H9 (cell line): Measurements from ENCODE around the gene LRIG3. TPM values are rescaled to one million over a fixed set of nuclear protein-coding genes. Genes with fewer than 3 reads are reported as not detected.

Experiments used
- DNase-seq: peaks from one replicate; pipeline ENCODE4 v3.0.0-alpha.2; 2017
- H2AFZ ChIP-seq: one replicate; pipeline ENCODE4 v1.6.1; 2013; ENCODE audit warnings: mild to moderate bottlenecking, low read length, control low read depth, moderate library complexity
- H2AK5ac ChIP-seq: 2 replicates; pipeline ENCODE4 v1.6.1; 2013; ENCODE audit warnings: low read length, control low read depth, mixed read lengths; ENCODE audit not compliant: insufficient read length
- H2BK120ac ChIP-seq: one replicate; pipeline ENCODE4 v1.6.1; 2013; ENCODE audit warnings: low read depth, mild to moderate bottlenecking, low read length, control low read depth, inconsistent platforms; ENCODE audit not compliant: poor library complexity, severe bottlenecking
- H2BK12ac ChIP-seq: 2 replicates; pipeline ENCODE4 v1.6.1; 2013; ENCODE audit warnings: low read length, control low read depth, mixed read lengths, low read depth; ENCODE audit not compliant: insufficient read length
- H2BK15ac ChIP-seq: 2 replicates; pipeline ENCODE4 v1.6.1; 2013; ENCODE audit warnings: low read depth, low read length, control low read depth
- H2BK20ac ChIP-seq: one replicate; pipeline ENCODE4 v1.6.1; 2013; ENCODE audit warnings: low read depth, mild to moderate bottlenecking, low read length, control low read depth, inconsistent platforms; ENCODE audit not compliant: poor library complexity, severe bottlenecking
- H2BK5ac ChIP-seq: 2 replicates; pipeline ENCODE4 v1.6.1; 2013; ENCODE audit warnings: low read length, control low read depth, mixed read lengths; ENCODE audit not compliant: insufficient read length
- H3K14ac ChIP-seq: 2 replicates; pipeline ENCODE4 v1.6.1; 2013; ENCODE audit warnings: low read length, control low read depth; ENCODE audit not compliant: insufficient read depth
- H3K18ac ChIP-seq: 2 replicates; pipeline ENCODE4 v1.6.1; 2013; ENCODE audit warnings: low read depth, mild to moderate bottlenecking, mixed read lengths, low read length, control low read depth; ENCODE audit not compliant: insufficient read length
- H3K23ac ChIP-seq: 2 replicates; pipeline ENCODE4 v1.6.1; 2013; ENCODE audit warnings: low read length, control low read depth, mixed read lengths, low read depth; ENCODE audit not compliant: insufficient read length
- H3K23me2 ChIP-seq: 2 replicates; pipeline ENCODE4 v1.6.1; 2013; ENCODE audit warnings: low read depth, mild to moderate bottlenecking, mixed read lengths, low read length, control low read depth; ENCODE audit not compliant: insufficient read length, poor library complexity, severe bottlenecking
- H3K27ac ChIP-seq: 2 replicates; pipeline ENCODE4 v1.5.1; 2013; ENCODE audit warnings: low read length, control low read depth, mixed read lengths, low read depth; ENCODE audit not compliant: insufficient read length
- H3K27me3 ChIP-seq: 2 replicates; pipeline ENCODE4 v1.6.1; 2013; ENCODE audit warnings: low read length, control low read depth, inconsistent platforms; ENCODE audit not compliant: insufficient read depth
- H3K4ac ChIP-seq: 2 replicates; pipeline ENCODE4 v1.6.1; 2013; ENCODE audit warnings: low read depth, mild to moderate bottlenecking, control low read depth, inconsistent platforms, low read length, moderate library complexity
- H3K4me1 ChIP-seq: 2 replicates; pipeline ENCODE4 v1.6.1; 2013; ENCODE audit warnings: low read length, control low read depth, inconsistent platforms; ENCODE audit not compliant: insufficient read depth
- H3K4me2 ChIP-seq: 2 replicates; pipeline ENCODE4 v1.6.1; 2013; ENCODE audit warnings: low read length, control low read depth, mixed read lengths; ENCODE audit not compliant: insufficient read length, insufficient read depth
- H3K56ac ChIP-seq: 2 replicates; pipeline ENCODE4 v1.6.1; 2013; ENCODE audit warnings: low read depth, mild to moderate bottlenecking, mixed read lengths, low read length, control low read depth; ENCODE audit not compliant: insufficient read length
- H3K79me1 ChIP-seq: 2 replicates; pipeline ENCODE4 v1.6.1; 2013; ENCODE audit warnings: low read depth, mild to moderate bottlenecking, moderate library complexity, low read length, control low read depth, inconsistent platforms; ENCODE audit not compliant: insufficient read depth, poor library complexity, severe bottlenecking
- H3K79me2 ChIP-seq: 2 replicates; pipeline ENCODE4 v1.6.1; 2013; ENCODE audit warnings: low read length, control low read depth, inconsistent platforms; ENCODE audit not compliant: insufficient read depth
- H3K9ac ChIP-seq: 2 replicates; pipeline ENCODE4 v1.6.1; 2013; ENCODE audit warnings: low read length, control low read depth, mixed read lengths; ENCODE audit not compliant: insufficient read length; ENCODE audit errors: extremely low read depth
- H3K9me3 ChIP-seq: one replicate; pipeline ENCODE4 v1.6.1; 2013; ENCODE audit warnings: low read depth, low read length, inconsistent platforms; ENCODE audit not compliant: control insufficient read depth
- H3T11ph ChIP-seq: one replicate; pipeline ENCODE4 v1.6.1; 2013; ENCODE audit warnings: mild to moderate bottlenecking, low read length, control low read depth, inconsistent platforms
- H4K20me1 ChIP-seq: one replicate; pipeline ENCODE4 v1.6.1; 2013; ENCODE audit not compliant: control insufficient read depth, insufficient read length, insufficient read depth
- H4K5ac ChIP-seq: 2 replicates; pipeline ENCODE4 v1.6.1; 2013; ENCODE audit warnings: low read depth, mild to moderate bottlenecking, mixed read lengths, low read length, control low read depth; ENCODE audit not compliant: insufficient read length
- H4K8ac ChIP-seq: replicated peaks from 2 replicates; pipeline ENCODE4 v1.6.1; 2013; ENCODE audit warnings: low read length, control low read depth, mixed read lengths, low read depth; ENCODE audit not compliant: insufficient read length
- H4K91ac ChIP-seq: 2 replicates; pipeline ENCODE4 v1.6.1; 2013; ENCODE audit warnings: low read depth, mild to moderate bottlenecking, moderate library complexity, mixed read lengths, low read length, control low read depth; ENCODE audit not compliant: insufficient read length
- H3K27ac Mint-ChIP-seq, 3 experiments: 2 replicates in 2 of 3; 3 replicates in 1 of 3; pipeline ENCODE4 v1.8.0; 2020 to 2021; ENCODE audit warnings: mixed read lengths in 3 of 3, mild to moderate bottlenecking in 1 of 3, moderate library complexity in 1 of 3
- H3K27me3 Mint-ChIP-seq: 2 replicates; pipeline ENCODE4 v1.8.0; 2021; ENCODE audit warnings: low read depth, mild to moderate bottlenecking, moderate library complexity, mixed read lengths
- H3K36me3 Mint-ChIP-seq, 3 experiments: 2 replicates in 2 of 3; 3 replicates in 1 of 3; pipeline ENCODE4 v1.8.0; 2020 to 2021; ENCODE audit warnings: low read depth in 3 of 3, mixed read lengths in 3 of 3; ENCODE audit not compliant: insufficient read depth in 1 of 3
- H3K4me1 Mint-ChIP-seq, 2 experiments: 2 replicates each; pipeline ENCODE4 v1.8.0; 2020; ENCODE audit warnings: mixed read lengths in 2 of 2
- H3K4me3 Mint-ChIP-seq, 2 experiments: 2 replicates in 1 of 2; 3 replicates in 1 of 2; pipeline ENCODE4 v1.8.0; 2020 to 2021; ENCODE audit warnings: mild to moderate bottlenecking in 2 of 2, mixed read lengths in 2 of 2, moderate library complexity in 1 of 2
- H3K9me3 Mint-ChIP-seq, 2 experiments: 2 replicates in 1 of 2; 3 replicates in 1 of 2; pipeline ENCODE4 v1.8.0; 2020; ENCODE audit warnings: mild to moderate bottlenecking in 2 of 2, mixed read lengths in 2 of 2, moderate library complexity in 1 of 2
- CTCF ChIP-seq: fragments of 200-600 bp; sonication (generic); conservative IDR thresholded peaks from 3 replicates; pipeline ENCODE4 v1.8.0; 2021; ENCODE audit warnings: antibody characterized with exemption, mild to moderate bottlenecking
- WGBS: extraction: QIAGEN DNeasy Blood & Tissue Kit; methylation state at CpG from one replicate; pipeline ENCODE4 v1.1.7; 2013; ENCODE audit warnings: missing lambda C conversion rate, low lambda C conversion rate, mixed read lengths; ENCODE audit not compliant: insufficient read length; ENCODE audit errors: extremely low coverage; 5-methylcytosine and 5-hydroxymethylcytosine counted together
- total RNA-seq: library from RNA; stranded (reverse); gene quantifications from 2 replicates; pipeline ENCODE4 v1.2.1, GENCODE V29; 2021

The LRIG3 gene
- total RNA-seq, 1 experiment from 2014 or later: 10.9 TPM

- peaks cover 3% of the 10 kb centered on the region; the same call in 1 of the 2 replicates for H3K27me3 ChIP-seq
- no peaks in the 10 kb centered on the region for H3K9me3 ChIP-seq
- no peak overlapping the region for H3K18ac ChIP-seq
- no peaks in the 10 kb centered on the region for H3K79me1 ChIP-seq
- no peak overlapping the region for H2BK5ac ChIP-seq
- peaks cover 10 to 43% (median 33%) of the 10 kb centered on the region in 3 experiments; a peak in 6 of 7 replicates for H3K36me3 Mint-ChIP-seq
- H2BK20ac ChIP-seq: no peak overlapping the region
- WGBS: no CpG with 5 or more reads among the region's 4 CpGs
- H2BK120ac ChIP-seq: no peak overlapping the region
- H3K27me3 Mint-ChIP-seq: peaks cover 8% of the 10 kb centered on the region; the same call in 1 of the 2 replicates
- H3K14ac ChIP-seq: no peak overlapping the region
- no peak for DNase-seq
- H2BK12ac ChIP-seq: no peak overlapping the region
- no peak overlapping the region for H2AFZ ChIP-seq
- no peak overlapping the region for H3K23ac ChIP-seq
- H3K79me2 ChIP-seq: no peaks in the 10 kb centered on the region
- H3K27ac Mint-ChIP-seq: no peak overlapping the region
- H3K9me3 Mint-ChIP-seq: no peaks in the 10 kb centered on the region
- H3K27ac ChIP-seq: no peak overlapping the region
- TF ChIP-seq CTCF: no peak
- H3K4me2 ChIP-seq: no peak overlapping the region
- H4K20me1 ChIP-seq: no peaks in the 10 kb centered on the region
- peaks cover 18 to 42% of the 10 kb centered on the region in 2 experiments for H3K4me1 Mint-ChIP-seq
- no peak overlapping the region for H3K9ac ChIP-seq
- no peak overlapping the region for H2BK15ac ChIP-seq
- H2AK5ac ChIP-seq: no peak overlapping the region
- H3K4me1 ChIP-seq: peaks cover 3% of the 10 kb centered on the region; the same call in 1 of the 2 replicates
- H3K23me2 ChIP-seq: no peaks in the 10 kb centered on the region
- no peak overlapping the region for H4K5ac ChIP-seq
- no peak overlapping the region for H3K4ac ChIP-seq
- no peak overlapping the region for H4K8ac ChIP-seq
- no peak overlapping the region for H3K56ac ChIP-seq
- H3K4me3 Mint-ChIP-seq: no peak overlapping the region
- H3T11ph ChIP-seq: no peak overlapping the region
- H4K91ac ChIP-seq: no peak overlapping the region
These were observed 32.0 kb downstream of the LRIG3 start for GRCh38 chr12:58888131-58888783.
